GM23338 (cell line): ENCODE results near the gene CFAP74.

ENCODE experiments used
- EZH2 ChIP-seq: fragments of 200-600 bp; sonication (generic); IDR thresholded peaks from one replicate; pipeline ENCODE4 v1.8.0; 2017; ENCODE audit warnings: antibody characterized with exemption, mild to moderate bottlenecking, low read depth; ENCODE audit not compliant: unreplicated experiment
- EZH2phosphoT487 ChIP-seq: fragments of 200-600 bp; sonication (generic); IDR thresholded peaks from one replicate; pipeline ENCODE4 v1.8.1; 2018; ENCODE audit warnings: antibody characterized with exemption; ENCODE audit not compliant: unreplicated experiment
- JUNB ChIP-seq: IDR thresholded peaks from one replicate; pipeline ENCODE4 v1.6.1; 2016; ENCODE audit warnings: antibody characterized with exemption; ENCODE audit not compliant: unreplicated experiment
- TF ChIP-seq, protein P1 (sequence below), 2 experiments: fragments of 200-600 bp in 1 of 2; sonication (generic) in 1 of 2; conservative IDR thresholded peaks; 2 replicates each; pipeline versions ENCODE4 v1.5.1 to v1.6.1; 2016 to 2017; ENCODE audit warnings: antibody characterized with exemption in 2 of 2, low read depth in 2 of 2, mild to moderate bottlenecking in 2 of 2, moderate library complexity in 1 of 2

DNA sequence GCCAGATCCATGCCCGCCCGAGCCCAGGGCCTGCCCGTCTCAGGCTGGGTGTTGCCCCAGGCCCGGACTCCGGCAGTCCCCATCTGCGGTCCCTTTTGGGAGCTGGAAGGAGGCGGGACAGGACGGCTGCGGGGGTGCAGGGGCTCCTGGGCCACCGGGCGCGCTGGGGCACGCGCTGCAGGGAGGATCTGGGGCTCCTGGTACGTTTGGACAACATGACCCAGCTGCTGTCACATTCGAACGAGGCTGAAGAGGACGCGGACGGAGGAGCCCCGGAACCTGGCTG, 95.1 kb downstream of the CFAP74 start:
- TF ChIP-seq, protein P1, sequence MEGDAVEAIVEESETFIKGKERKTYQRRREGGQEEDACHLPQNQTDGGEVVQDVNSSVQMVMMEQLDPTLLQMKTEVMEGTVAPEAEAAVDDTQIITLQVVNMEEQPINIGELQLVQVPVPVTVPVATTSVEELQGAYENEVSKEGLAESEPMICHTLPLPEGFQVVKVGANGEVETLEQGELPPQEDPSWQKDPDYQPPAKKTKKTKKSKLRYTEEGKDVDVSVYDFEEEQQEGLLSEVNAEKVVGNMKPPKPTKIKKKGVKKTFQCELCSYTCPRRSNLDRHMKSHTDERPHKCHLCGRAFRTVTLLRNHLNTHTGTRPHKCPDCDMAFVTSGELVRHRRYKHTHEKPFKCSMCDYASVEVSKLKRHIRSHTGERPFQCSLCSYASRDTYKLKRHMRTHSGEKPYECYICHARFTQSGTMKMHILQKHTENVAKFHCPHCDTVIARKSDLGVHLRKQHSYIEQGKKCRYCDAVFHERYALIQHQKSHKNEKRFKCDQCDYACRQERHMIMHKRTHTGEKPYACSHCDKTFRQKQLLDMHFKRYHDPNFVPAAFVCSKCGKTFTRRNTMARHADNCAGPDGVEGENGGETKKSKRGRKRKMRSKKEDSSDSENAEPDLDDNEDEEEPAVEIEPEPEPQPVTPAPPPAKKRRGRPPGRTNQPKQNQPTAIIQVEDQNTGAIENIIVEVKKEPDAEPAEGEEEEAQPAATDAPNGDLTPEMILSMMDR (conservative IDR thresholded peaks at IDR 0.05; ENCODE audit: low read depth in 2 of 2) = no peak
- TF ChIP-seq EZH2phosphoT487 (no peak), JUNB (no peak), EZH2 (no peak)
